Activated CD4-positive, alpha-beta T cell treated with anti-CD3 and anti-CD28 coated beads for 1 hour (primary cell): ENCODE results near the gene MAST4.

ENCODE experiments used
- DNase-seq: peaks from one replicate; pipeline ENCODE4 v3.0.0-alpha.2; 2020

The MAST4 gene

GRCh38 chr5:66606713-66607112, 10.5 kb downstream of the MAST4 start:
- DNase-seq: no peak

GRCh38 chr5:66608501-66608900, 12.3 kb downstream of the MAST4 start:
- no peak for DNase-seq

GRCh38 chr5:66609615-66610014, 13.4 kb downstream of the MAST4 start:
- no peak for DNase-seq

- no peak for DNase-seq
Observed at GRCh38 chr5:66612226-66612625, 16.0 kb downstream of the MAST4 start.

GRCh38 chr5:66615136-66615535, 18.9 kb downstream of the MAST4 start:
- no peak for DNase-seq

- no peak for DNase-seq
Observed at GRCh38 chr5:66615894-66616293, 19.7 kb downstream of the MAST4 start.

GRCh38 chr5:66616520-66617225, 20.5 kb downstream of the MAST4 start:
- DNase-seq: no peak

GRCh38 chr5:66617226-66617861, 21.2 kb downstream of the MAST4 start:
- DNase-seq: no peak

- DNase-seq: no peak
Observed at GRCh38 chr5:66617991-66618768, 22.0 kb downstream of the MAST4 start.

GRCh38 chr5:66620711-66621110, 24.5 kb downstream of the MAST4 start:
- no peak for DNase-seq

- DNase-seq: no peak
Observed at GRCh38 chr5:66621146-66621545, 25.0 kb downstream of the MAST4 start.

- no peak for DNase-seq
Observed at GRCh38 chr5:66621736-66622135, 25.5 kb downstream of the MAST4 start.

- DNase-seq: no peak
Observed at GRCh38 chr5:66628561-66628960, 32.4 kb downstream of the MAST4 start.

- no peak for DNase-seq
Observed at GRCh38 chr5:66629446-66629845, 33.3 kb downstream of the MAST4 start.

GRCh38 chr5:66633754-66634153, 37.6 kb downstream of the MAST4 start:
- DNase-seq: no peak

- DNase-seq: no peak
Observed at GRCh38 chr5:66634601-66635000, 38.4 kb downstream of the MAST4 start.

GRCh38 chr5:66637994-66638393, 41.8 kb downstream of the MAST4 start:
- DNase-seq: no peak

GRCh38 chr5:66639037-66639436, 42.8 kb downstream of the MAST4 start:
- no peak for DNase-seq

- DNase-seq: no peak
Observed at GRCh38 chr5:66642538-66642937, 46.3 kb downstream of the MAST4 start.

GRCh38 chr5:66643387-66643786, 47.2 kb downstream of the MAST4 start:
- DNase-seq: no peak

GRCh38 chr5:66644111-66644510, 47.9 kb downstream of the MAST4 start:
- DNase-seq: no peak

GRCh38 chr5:66645039-66645438, 48.8 kb downstream of the MAST4 start:
- no peak for DNase-seq

GRCh38 chr5:66646570-66646969, 50.4 kb downstream of the MAST4 start:
- DNase-seq: no peak
